ENCODE data around the gene NKAIN2. TPM values are rescaled to one million over a fixed set of nuclear protein-coding genes. Genes with fewer than 3 reads are reported as not detected.

NKAIN2 gene
- total RNA-seq, 3 donors from 2014 or later (not counting 1 experiment from before 2014, with no cell fraction given): 0.45 TPM; not detected in 2

GRCh38 chr6:124022641-124023040, 219.0 kb downstream of the NKAIN2 start:
- H3K27me3 ChIP-seq (ENCODE audit: control insufficient read depth, insufficient read depth, low read length): no peaks in the 10 kb centered on the region
- Mint-ChIP-seq H3K36me3 (no peaks in the 10 kb centered on the region), H3K27me3 (ENCODE audit: low read depth in 2 of 2) (no peaks in the 10 kb centered on the region), H3K9me3 (peaks cover 11 to 14% of the 10 kb centered on the region in 2 donors), H3K4me3 (no peak overlapping the region), H3K27ac (no peak overlapping the region), H3K4me1 (no peaks in the 10 kb centered on the region)
- DNase-seq (no peak), ATAC-seq (no peak)
- H3K36me3 ChIP-seq (ENCODE audit: control insufficient read depth, insufficient read depth, low read length): no peaks in the 10 kb centered on the region
- no peaks in the 10 kb centered on the region for H3K4me1 ChIP-seq (ENCODE audit: control insufficient read depth, insufficient read depth, low read length)
- WGBS (ENCODE audit: insufficient coverage): 50% methylated on average over 1 of the region's 2 CpGs
- intact Hi-C loops (cut with micrococcal nuclease): no loop called here
- H3K9me3 ChIP-seq (ENCODE audit: control insufficient read depth, insufficient read depth, low read length): peaks cover 3% of the 10 kb centered on the region
- H3K27ac ChIP-seq (ENCODE audit: low read length): no peak overlapping the region
- no peak for TF ChIP-seq CTCF (IDR thresholded peaks at IDR 0.05)
- no peak overlapping the region for H3K4me3 ChIP-seq (ENCODE audit: low read length)

- intact Hi-C loops (cut with micrococcal nuclease): no loop called here
- DNase-seq: no peak
- Mint-ChIP-seq H3K4me3 (no peak overlapping the region), H3K27me3 (ENCODE audit: low read depth in 2 of 2) (no peaks in the 10 kb centered on the region), H3K27ac (no peak overlapping the region), H3K9me3 (peaks cover 11 to 19% of the 10 kb centered on the region in 2 donors), H3K36me3 (no peaks in the 10 kb centered on the region), H3K4me1 (no peaks in the 10 kb centered on the region)
- Histone ChIP-seq H3K27me3 (ENCODE audit: control insufficient read depth, insufficient read depth, low read length) (no peaks in the 10 kb centered on the region), H3K4me3 (ENCODE audit: low read length) (no peak overlapping the region), H3K27ac (ENCODE audit: low read length) (no peak overlapping the region), H3K4me1 (ENCODE audit: control insufficient read depth, insufficient read depth, low read length) (no peaks in the 10 kb centered on the region), H3K36me3 (ENCODE audit: control insufficient read depth, insufficient read depth, low read length) (no peaks in the 10 kb centered on the region), H3K9me3 (ENCODE audit: control insufficient read depth, insufficient read depth, low read length) (no peaks in the 10 kb centered on the region)
- WGBS (ENCODE audit: insufficient coverage): 73% methylated on average over 2 of the region's 2 CpGs
- TF ChIP-seq CTCF (IDR thresholded peaks at IDR 0.05): no peak
- ATAC-seq: peak in 1 of 3 donors; percentile 21
Measured at GRCh38 chr6:124026694-124027093, 223.0 kb downstream of the NKAIN2 start.

- Mint-ChIP-seq H3K4me3 (no peak overlapping the region), H3K27ac (no peak overlapping the region), H3K36me3 (no peaks in the 10 kb centered on the region), H3K4me1 (no peaks in the 10 kb centered on the region), H3K27me3 (ENCODE audit: low read depth in 2 of 2) (no peaks in the 10 kb centered on the region), H3K9me3 (peaks cover 11 to 19% of the 10 kb centered on the region in 2 donors)
- 90% methylated on average over 7 of the region's 7 CpGs for WGBS (ENCODE audit: insufficient coverage)
- no peak overlapping the region for H3K4me3 ChIP-seq (ENCODE audit: low read length)
- no peak overlapping the region for H3K27ac ChIP-seq (ENCODE audit: low read length)
- no peaks in the 10 kb centered on the region for H3K36me3 ChIP-seq (ENCODE audit: control insufficient read depth, insufficient read depth, low read length)
- no peaks in the 10 kb centered on the region for H3K4me1 ChIP-seq (ENCODE audit: control insufficient read depth, insufficient read depth, low read length)
- no peaks in the 10 kb centered on the region for H3K27me3 ChIP-seq (ENCODE audit: control insufficient read depth, insufficient read depth, low read length)
- no peak for TF ChIP-seq CTCF (IDR thresholded peaks at IDR 0.05)
- no peak for DNase-seq
- no peaks in the 10 kb centered on the region for H3K9me3 ChIP-seq (ENCODE audit: control insufficient read depth, insufficient read depth, low read length)
- intact Hi-C loops (cut with micrococcal nuclease): no loop called here
- ATAC-seq: peak in 1 of 3 donors; percentile 86
Measured at GRCh38 chr6:124027392-124027791, 223.7 kb downstream of the NKAIN2 start.

- no peak overlapping the region for H3K27ac ChIP-seq (ENCODE audit: low read length)
- WGBS (ENCODE audit: insufficient coverage): no CpG with 5 or more reads among the region's 2 CpGs
- H3K4me3 Mint-ChIP-seq: no peak overlapping the region
- no peaks in the 10 kb centered on the region for H3K4me1 Mint-ChIP-seq
- no peaks in the 10 kb centered on the region for H3K36me3 ChIP-seq (ENCODE audit: control insufficient read depth, insufficient read depth, low read length)
- no peaks in the 10 kb centered on the region for H3K4me1 ChIP-seq (ENCODE audit: control insufficient read depth, insufficient read depth, low read length)
- H3K36me3 Mint-ChIP-seq: no peaks in the 10 kb centered on the region
- intact Hi-C loops (cut with micrococcal nuclease): no loop called here
- no peaks in the 10 kb centered on the region for H3K27me3 ChIP-seq (ENCODE audit: control insufficient read depth, insufficient read depth, low read length)
- no peak overlapping the region for H3K27ac Mint-ChIP-seq
- TF ChIP-seq CTCF (IDR thresholded peaks at IDR 0.05): no peak
- H3K27me3 Mint-ChIP-seq (ENCODE audit: low read depth in 2 of 2): no peaks in the 10 kb centered on the region
- H3K4me3 ChIP-seq (ENCODE audit: low read length): no peak overlapping the region
- DNase-seq: no peak
- no peak for ATAC-seq
- H3K9me3 ChIP-seq (ENCODE audit: control insufficient read depth, insufficient read depth, low read length): no peaks in the 10 kb centered on the region
- peaks cover 11 to 22% of the 10 kb centered on the region in 2 donors for H3K9me3 Mint-ChIP-seq
Measured at GRCh38 chr6:124028117-124028516, 224.5 kb downstream of the NKAIN2 start.
